GM19452 (cell line): ENCODE results near the gene SF3B6.

Experiments
- ATAC-seq: cut with Tn5 transposase; IDR thresholded peaks from one replicate; pipeline ENCODE4 v1.9.1; 2021; ENCODE audit not compliant: unreplicated experiment

Gene SF3B6

GRCh38 chr2:24021122-24021998 lies 54.8 kb downstream of the SF3B6 start:
- ATAC-seq: no peak

- no peak for ATAC-seq
Observed at GRCh38 chr2:24020244-24020643, 55.9 kb downstream of the SF3B6 start.

- no peak for ATAC-seq
Observed at GRCh38 chr2:24019729-24020128, 56.4 kb downstream of the SF3B6 start.

GRCh38 chr2:24018241-24018640 lies 57.9 kb downstream of the SF3B6 start:
- no peak for ATAC-seq

- no peak for ATAC-seq
Observed at GRCh38 chr2:24017711-24018110, 58.4 kb downstream of the SF3B6 start.
